ENCODE measurements around the gene SDHAF1.

Gene SDHAF1

DNA sequence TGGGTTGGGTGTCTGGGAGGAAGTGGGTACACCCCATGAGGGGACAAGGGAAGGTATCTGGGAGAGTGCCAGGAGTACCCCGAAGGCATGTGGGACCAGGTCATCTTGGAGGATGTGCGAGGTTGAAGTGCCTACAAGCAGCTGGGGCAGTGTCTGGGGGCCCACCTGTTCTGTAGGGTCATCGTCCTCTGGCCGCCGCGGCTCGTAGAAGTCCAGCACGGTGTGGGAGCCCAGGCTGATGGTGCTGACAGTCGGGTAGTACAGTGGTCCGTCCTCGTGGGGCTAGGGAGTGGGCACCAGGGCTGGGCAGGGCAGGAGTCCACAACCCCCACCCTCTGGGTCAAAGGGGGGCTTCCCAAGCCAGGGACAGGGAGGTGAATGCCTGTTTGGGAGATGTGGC, 15.4 kb downstream of the SDHAF1 start:
- TF ChIP-seq GABPA (IDR thresholded peaks at IDR 0.05; ENCODE audit: low read depth), result no peak
- no peak for TF ChIP-seq CTCF (IDR thresholded peaks at IDR 0.05; ENCODE audit: insufficient read depth, low read length)
- TF ChIP-seq SPI1 (IDR thresholded peaks at IDR 0.05; ENCODE audit: borderline replicate concordance, low read depth), result no peak
- TF ChIP-seq, protein P1, sequence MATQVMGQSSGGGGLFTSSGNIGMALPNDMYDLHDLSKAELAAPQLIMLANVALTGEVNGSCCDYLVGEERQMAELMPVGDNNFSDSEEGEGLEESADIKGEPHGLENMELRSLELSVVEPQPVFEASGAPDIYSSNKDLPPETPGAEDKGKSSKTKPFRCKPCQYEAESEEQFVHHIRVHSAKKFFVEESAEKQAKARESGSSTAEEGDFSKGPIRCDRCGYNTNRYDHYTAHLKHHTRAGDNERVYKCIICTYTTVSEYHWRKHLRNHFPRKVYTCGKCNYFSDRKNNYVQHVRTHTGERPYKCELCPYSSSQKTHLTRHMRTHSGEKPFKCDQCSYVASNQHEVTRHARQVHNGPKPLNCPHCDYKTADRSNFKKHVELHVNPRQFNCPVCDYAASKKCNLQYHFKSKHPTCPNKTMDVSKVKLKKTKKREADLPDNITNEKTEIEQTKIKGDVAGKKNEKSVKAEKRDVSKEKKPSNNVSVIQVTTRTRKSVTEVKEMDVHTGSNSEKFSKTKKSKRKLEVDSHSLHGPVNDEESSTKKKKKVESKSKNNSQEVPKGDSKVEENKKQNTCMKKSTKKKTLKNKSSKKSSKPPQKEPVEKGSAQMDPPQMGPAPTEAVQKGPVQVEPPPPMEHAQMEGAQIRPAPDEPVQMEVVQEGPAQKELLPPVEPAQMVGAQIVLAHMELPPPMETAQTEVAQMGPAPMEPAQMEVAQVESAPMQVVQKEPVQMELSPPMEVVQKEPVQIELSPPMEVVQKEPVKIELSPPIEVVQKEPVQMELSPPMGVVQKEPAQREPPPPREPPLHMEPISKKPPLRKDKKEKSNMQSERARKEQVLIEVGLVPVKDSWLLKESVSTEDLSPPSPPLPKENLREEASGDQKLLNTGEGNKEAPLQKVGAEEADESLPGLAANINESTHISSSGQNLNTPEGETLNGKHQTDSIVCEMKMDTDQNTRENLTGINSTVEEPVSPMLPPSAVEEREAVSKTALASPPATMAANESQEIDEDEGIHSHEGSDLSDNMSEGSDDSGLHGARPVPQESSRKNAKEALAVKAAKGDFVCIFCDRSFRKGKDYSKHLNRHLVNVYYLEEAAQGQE (IDR thresholded peaks at IDR 0.05; ENCODE audit: insufficient replicate concordance, low read depth), result no peak
- TF ChIP-seq POLR2AphosphoS5 (IDR thresholded peaks at IDR 0.05; ENCODE audit: low read depth), result no peak
- Histone ChIP-seq H3K27ac (replicated peaks) (no peak overlapping the region), H3K27me3 (ENCODE audit: insufficient read depth, poor library complexity, severe bottlenecking) (no peaks in the 10 kb centered on the region), H3K4me3 (replicated peaks; ENCODE audit: insufficient read depth, low read length) (no peak overlapping the region)
- no peak for DNase-seq (ENCODE audit: low read depth in 1 of 2, low spot score in 1 of 2)

- H3K27ac ChIP-seq (replicated peaks), result peak overlapping the region; percentile 77
- TF ChIP-seq POLR2AphosphoS5 (IDR thresholded peaks at IDR 0.05; ENCODE audit: low read depth) (no peak), SPI1 (IDR thresholded peaks at IDR 0.05; ENCODE audit: borderline replicate concordance, low read depth) (no peak), CTCF (IDR thresholded peaks at IDR 0.05; ENCODE audit: insufficient read depth, low read length) (no peak), GABPA (IDR thresholded peaks at IDR 0.05; ENCODE audit: low read depth) (no peak)
- TF ChIP-seq, protein P1 (IDR thresholded peaks at IDR 0.05; ENCODE audit: insufficient replicate concordance, low read depth), result no peak
- H3K4me3 ChIP-seq (replicated peaks; ENCODE audit: insufficient read depth, low read length), result peak overlapping the region; percentile 86
- DNase-seq (ENCODE audit: low read depth in 1 of 2, low spot score in 1 of 2), result no peak
- no peaks in the 10 kb centered on the region for H3K27me3 ChIP-seq (ENCODE audit: insufficient read depth, poor library complexity, severe bottlenecking)
Observed at GRCh38 chr19:36013280-36014011, 18.5 kb downstream of the SDHAF1 start.

- peak within 1 kb of the TSS; percentile 86 for H3K4me3 ChIP-seq (replicated peaks; ENCODE audit: insufficient read depth, low read length)
- no peaks in the 10 kb centered on the region for H3K27me3 ChIP-seq (ENCODE audit: insufficient read depth, poor library complexity, severe bottlenecking)
- H3K27ac ChIP-seq (replicated peaks), result peak within 1 kb of the TSS; percentile 77
- peak; percentile 98 to 100 for DNase-seq (ENCODE audit: low read depth in 1 of 2, low spot score in 1 of 2)
- TF ChIP-seq, protein P1 (IDR thresholded peaks at IDR 0.05; ENCODE audit: insufficient replicate concordance, low read depth), result peak; percentile 77
- TF ChIP-seq SPI1 (IDR thresholded peaks at IDR 0.05; ENCODE audit: borderline replicate concordance, low read depth) (peak; percentile 23; the same call in 1 of the 2 replicates), CTCF (IDR thresholded peaks at IDR 0.05; ENCODE audit: insufficient read depth, low read length) (no peak), POLR2AphosphoS5 (IDR thresholded peaks at IDR 0.05; ENCODE audit: low read depth) (peak; percentile 69), GABPA (IDR thresholded peaks at IDR 0.05; ENCODE audit: low read depth) (peak; percentile 40; the same call in 1 of the 2 replicates)
Observed at GRCh38 chr19:36014012-36014924, 19.3 kb downstream of the SDHAF1 start, which contains the start of gene ALKBH6. ALKBH6 (minus strand) TSS chr19:36014213; CDS start chr19:36013397, 816 bp downstream.

Data from HL-60 (cell line).